H1 (cell line): Measurements from ENCODE around the gene FRMD4A. TPM values are rescaled to one million over a fixed set of nuclear protein-coding genes. Genes with fewer than 3 reads are reported as not detected.
A peak's percentile ranks its signal among the peaks of the same experiment; 100 is the strongest.

Experiments
- CTCF ChIA-PET: fragments of 300-600 bp; sonication (Branson Sonifier 250); formaldehyde crosslinking; loops from one replicate; lab custom pipeline; 2021; ENCODE audit not compliant: partially characterized antibody; lab: Charles Lee
- POLR2A ChIA-PET: fragments of 300-600 bp; sonication (Branson Sonifier 250); formaldehyde crosslinking; loops from one replicate; lab custom pipeline; 2021; ENCODE audit warnings: inconsistent platforms; ENCODE audit not compliant: partially characterized antibody; lab: Charles Lee
- DNase-seq, 2 experiments: peaks; one replicate each; pipeline versions ENCODE4 v3.0.0 to v3.0.0-alpha.2; 2010 to 2022; ENCODE audit warnings: low spot score in 2 of 2, low read depth in 1 of 2, mixed read lengths in 1 of 2
- FAIRE-seq: peaks from 2 replicates; lab custom pipeline; 2011; peaks lifted over from hg19 to GRCh38; lab: Jason Lieb, UNC
- H2AFZ ChIP-seq: 2 replicates; pipeline ENCODE4 v1.8.1; 2012; ENCODE audit warnings: low read length, inconsistent platforms
- H2AK5ac ChIP-seq: 2 replicates; pipeline ENCODE4 v1.6.1; 2013; ENCODE audit warnings: low read depth, low read length
- H2BK120ac ChIP-seq: replicated peaks from 2 replicates; pipeline ENCODE3; 2013; ENCODE audit warnings: low read depth, low read length, inconsistent platforms
- H2BK12ac ChIP-seq: 2 replicates; pipeline ENCODE4 v1.6.1; 2013; ENCODE audit warnings: low read depth, low read length
- H2BK15ac ChIP-seq: 2 replicates; pipeline ENCODE4 v1.6.1; 2013; ENCODE audit warnings: low read length
- H2BK20ac ChIP-seq: 2 replicates; pipeline ENCODE4 v1.6.1; 2013; ENCODE audit warnings: low read length
- H2BK5ac ChIP-seq: 2 replicates; pipeline ENCODE4 v1.6.1; 2013; ENCODE audit warnings: low read depth, low read length
- H3K14ac ChIP-seq: 2 replicates; pipeline ENCODE4 v1.6.1; 2013; ENCODE audit warnings: inconsistent platforms; ENCODE audit not compliant: insufficient read length
- H3K18ac ChIP-seq: 2 replicates; pipeline ENCODE4 v1.6.1; 2013; ENCODE audit warnings: low read length; ENCODE audit errors: extremely low read depth
- H3K23ac ChIP-seq: 2 replicates; pipeline ENCODE4 v1.6.1; 2013; ENCODE audit warnings: inconsistent platforms; ENCODE audit not compliant: insufficient read length
- H3K23me2 ChIP-seq: 2 replicates; pipeline ENCODE4 v1.6.1; 2013; ENCODE audit warnings: low read depth, low read length
- H3K27ac ChIP-seq: 2 replicates; pipeline ENCODE4 v1.6.1; 2011; ENCODE audit warnings: low read depth, low read length, inconsistent platforms
- H3K27me3 ChIP-seq, 4 experiments: replicated peaks in 1 of 4; 1 replicate in 1 of 4; 2 replicates in 3 of 4; pipeline versions ENCODE4 v1.6.1 to v1.8.1; 2011 to 2013; ENCODE audit warnings: low read length in 3 of 4, mild to moderate bottlenecking in 3 of 4, inconsistent platforms in 2 of 4, mixed read lengths in 2 of 4, moderate library complexity in 1 of 4; ENCODE audit not compliant: control insufficient read depth in 3 of 4, insufficient read depth in 3 of 4; ENCODE audit errors: extremely low read depth in 1 of 4
- H3K36me3 ChIP-seq, 4 experiments: 2 replicates each; pipeline versions ENCODE4 v1.6.1 to v1.8.1; 2011 to 2013; ENCODE audit warnings: mild to moderate bottlenecking in 4 of 4, low read length in 3 of 4, moderate library complexity in 2 of 4, control low read depth in 1 of 4, inconsistent platforms in 1 of 4; ENCODE audit not compliant: insufficient read depth in 4 of 4, control insufficient read depth in 2 of 4
- H3K4ac ChIP-seq: replicated peaks from 2 replicates; pipeline ENCODE3; 2013; ENCODE audit warnings: low read length, low read depth, mixed read lengths, inconsistent platforms; ENCODE audit not compliant: insufficient read length
- H3K4me1 ChIP-seq, 4 experiments: replicated peaks in 1 of 4; 1 replicate in 1 of 4; 2 replicates in 3 of 4; pipeline versions ENCODE4 v1.6.1 to v1.8.1; 2011 to 2013; ENCODE audit warnings: low read length in 3 of 4, inconsistent platforms in 2 of 4, mixed read lengths in 1 of 4; ENCODE audit not compliant: insufficient read depth in 4 of 4, control insufficient read depth in 3 of 4
- H3K4me2 ChIP-seq, 2 experiments: 2 replicates each; pipeline versions ENCODE4 v1.6.1 to v1.8.1; 2011 to 2013; ENCODE audit warnings: low read depth in 2 of 2, low read length in 2 of 2, control low read depth in 1 of 2, inconsistent platforms in 1 of 2, mild to moderate bottlenecking in 1 of 2; ENCODE audit not compliant: insufficient read depth in 1 of 2
- H3K4me3 ChIP-seq, 4 experiments: fragments of 200-600, 300-600 bp in 1 of 4; sonication (generic), shearing (Covaris generic), sonication (Bioruptor Twin) in 1 of 4; 2 replicates each; pipeline versions ENCODE4 v1.5.1 to v1.8.1; 2011 to 2016; ENCODE audit warnings: low read length in 4 of 4, low read depth in 3 of 4, control low read depth in 2 of 4, inconsistent platforms in 2 of 4, mild to moderate bottlenecking in 2 of 4, mixed read lengths in 1 of 4, moderate library complexity in 1 of 4; ENCODE audit not compliant: insufficient read depth in 2 of 4; ENCODE audit errors: extremely low read depth in 1 of 4
- H3K56ac ChIP-seq: replicated peaks from 2 replicates; pipeline ENCODE3; 2013; ENCODE audit warnings: low read depth, mild to moderate bottlenecking, mixed read lengths, low read length, inconsistent platforms; ENCODE audit not compliant: insufficient read length
- H3K79me1 ChIP-seq: 2 replicates; pipeline ENCODE4 v1.6.1; 2013; ENCODE audit warnings: low read depth, low read length, control low read depth
- H3K79me2 ChIP-seq, 2 experiments: 2 replicates each; pipeline versions ENCODE4 v1.6.1 to v1.8.1; 2012 to 2013; ENCODE audit warnings: low read length in 2 of 2, mild to moderate bottlenecking in 2 of 2, inconsistent platforms in 1 of 2; ENCODE audit not compliant: insufficient read depth in 2 of 2, control insufficient read depth in 1 of 2
- H3K9ac ChIP-seq, 4 experiments: replicated peaks in 1 of 4; 1 replicate in 1 of 4; 2 replicates in 3 of 4; pipeline versions ENCODE4 v1.6.1 to v1.8.1; 2011 to 2013; ENCODE audit warnings: low read depth in 3 of 4, low read length in 3 of 4, control low read depth in 2 of 4, mild to moderate bottlenecking in 2 of 4, moderate library complexity in 2 of 4, inconsistent platforms in 1 of 4; ENCODE audit errors: extremely low read depth in 1 of 4
- H3K9me3 ChIP-seq, 2 experiments: 2 replicates each; pipeline versions ENCODE4 v1.6.1 to v1.8.1; 2012 to 2013; ENCODE audit warnings: mild to moderate bottlenecking in 2 of 2, moderate library complexity in 2 of 2, control low read depth in 1 of 2, inconsistent platforms in 1 of 2, low read depth in 1 of 2, low read length in 1 of 2, mixed read lengths in 1 of 2; ENCODE audit not compliant: insufficient read depth in 2 of 2
- H4K20me1 ChIP-seq, 2 experiments: replicated peaks in 1 of 2; 2 replicates each; pipeline versions ENCODE3 to v1.8.1; 2011 to 2013; ENCODE audit warnings: inconsistent platforms in 2 of 2, low read length in 2 of 2, mild to moderate bottlenecking in 1 of 2; ENCODE audit not compliant: insufficient read depth in 2 of 2, control insufficient read depth in 1 of 2
- H4K5ac ChIP-seq: 2 replicates; pipeline ENCODE4 v1.6.1; 2013; ENCODE audit warnings: low read length, low read depth, mixed read lengths, inconsistent platforms; ENCODE audit not compliant: insufficient read length
- H4K8ac ChIP-seq: 2 replicates; pipeline ENCODE4 v1.8.0; 2013; ENCODE audit warnings: mild to moderate bottlenecking, moderate library complexity, low read length, inconsistent platforms; ENCODE audit not compliant: insufficient read depth; ENCODE audit errors: extremely low read depth
- H4K91ac ChIP-seq: replicated peaks from 2 replicates; pipeline ENCODE3; 2013; ENCODE audit warnings: low read length, mixed read lengths, inconsistent platforms; ENCODE audit not compliant: insufficient read length
- CHD2 ChIP-seq: IDR thresholded peaks from 2 replicates; pipeline ENCODE4 v1.6.1; 2012; ENCODE audit warnings: low read length, improper control_type of control experiment
- GTF2F1 ChIP-seq: IDR thresholded peaks from 2 replicates; pipeline ENCODE4 v1.6.1; 2012; ENCODE audit warnings: low read depth, low read length, improper control_type of control experiment, borderline replicate concordance
- KDM4A ChIP-seq: IDR thresholded peaks from one replicate; pipeline ENCODE4 v1.7.1; 2012; ENCODE audit warnings: low read depth, mild to moderate bottlenecking, moderate library complexity, low read length, inconsistent platforms; ENCODE audit not compliant: severe bottlenecking
- RAD21 ChIP-seq, 2 experiments: IDR thresholded peaks in 1 of 2; conservative IDR thresholded peaks in 1 of 2; 2 replicates each; pipeline ENCODE4 v1.6.1; 2011; ENCODE audit warnings: low read depth in 2 of 2, low read length in 2 of 2, improper control_type of control experiment in 1 of 2, inconsistent platforms in 1 of 2, mild to moderate bottlenecking in 1 of 2, moderate library complexity in 1 of 2
- RFX5 ChIP-seq: IDR thresholded peaks from 2 replicates; pipeline ENCODE4 v1.6.1; 2011; ENCODE audit warnings: low read depth, low read length, improper control_type of control experiment, borderline replicate concordance
- SP2 ChIP-seq: IDR thresholded peaks from 2 replicates; pipeline ENCODE4 v1.6.1; 2012; ENCODE audit warnings: mild to moderate bottlenecking, low read length, inconsistent platforms
- TAF1 ChIP-seq: IDR thresholded peaks from 2 replicates; pipeline ENCODE4 v1.6.1; 2011; ENCODE audit warnings: mild to moderate bottlenecking, low read depth, low read length
- TAF7 ChIP-seq: optimal IDR thresholded peaks from 2 replicates; pipeline ENCODE3; 2011; ENCODE audit warnings: low read depth, mild to moderate bottlenecking, inconsistent platforms, low read length, moderate library complexity, borderline replicate concordance
- TEAD4 ChIP-seq: IDR thresholded peaks from 2 replicates; pipeline ENCODE4 v1.6.1; 2012; ENCODE audit warnings: low read depth, low read length, inconsistent platforms, mixed read lengths
- ZNF274 ChIP-seq: IDR thresholded peaks from 2 replicates; pipeline ENCODE4 v1.7.0; 2012; ENCODE audit warnings: low read length, borderline replicate concordance; ENCODE audit errors: extremely low read depth
- WGBS, 2 experiments: shearing (Covaris generic) in 1 of 2; methylation state at CpG; one replicate each; pipeline versions ENCODE4 v1.1.6 to v1.1.7; 2013 to 2015; ENCODE audit warnings: low lambda C conversion rate in 2 of 2, mixed read lengths in 2 of 2, inconsistent platforms in 1 of 2, low coverage in 1 of 2, missing lambda C conversion rate in 1 of 2; ENCODE audit not compliant: insufficient replicate concordance in 2 of 2, insufficient coverage in 1 of 2, insufficient read length in 1 of 2; ENCODE audit errors: extremely low coverage in 1 of 2, missing lambda C conversion rate in 1 of 2; 5-methylcytosine and 5-hydroxymethylcytosine counted together
- polyA plus RNA-seq, 7 experiments: library from polyadenylated mRNA; depleted of rRNA in 3 of 7; stranded (reverse) in 5 of 7; unstranded in 2 of 7; fragments of >200 nt in 5 of 7; fragments of 200-250 nt in 2 of 7; gene quantifications; 1 replicate in 5 of 7; 2 replicates in 1 of 7; 4 replicates in 1 of 7; pipeline versions ENCODE4 v1.2.1 to v1.2.3, GENCODE V29; 2011 to 2013; ENCODE audit warnings: missing spikeins in 2 of 7, mixed read lengths in 2 of 7
- total RNA-seq: library from RNA; stranded (reverse); fragmentation: NEBNext Ultra II Directional; extraction: Animal tissue kit (Norgen Biotek cat#: 25700); gene quantifications from 2 replicates; pipeline ENCODE4 v1.2.1, GENCODE V29; 2021
- TF ChIP-seq, protein P1 (sequence below): IDR thresholded peaks from 2 replicates; pipeline ENCODE4 v1.6.1; 2011; ENCODE audit warnings: low read depth, mild to moderate bottlenecking, low read length; ENCODE audit not compliant: insufficient read depth
- TF ChIP-seq, protein P2 (sequence below): IDR thresholded peaks from 2 replicates; pipeline ENCODE4 v1.6.1; 2011; ENCODE audit warnings: low read length, improper control_type of control experiment

FRMD4A gene
- total and polyA plus RNA-seq, 2 of the 8 experiments (the other 6 are each of a cell fraction or from before 2014, with no cell fraction given) = 38.6 to 39.6 TPM

- no peak overlapping the region for H2BK12ac ChIP-seq
- peaks cover 0 to 4% (median under 1%) of the 10 kb centered on the region in 4 experiments; a peak in 2 of 7 replicates for H3K4me1 ChIP-seq
- H2BK20ac ChIP-seq = no peak overlapping the region
- H4K8ac ChIP-seq = no peak overlapping the region
- TF ChIP-seq CHD2 (no peak), TEAD4 (no peak), RAD21 (IDR thresholded peaks at IDR 0.05 in 1 of 2, conservative IDR thresholded peaks at IDR 0.05 in 1 of 2; ENCODE audit: low read depth in 2 of 2, low read length in 2 of 2) (no peak), KDM4A (no peak), GTF2F1 (no peak), TAF7 (no peak), ZNF274 (no peak), SP2 (no peak), TAF1 (no peak), RFX5 (no peak)
- TF ChIP-seq, protein P1, sequence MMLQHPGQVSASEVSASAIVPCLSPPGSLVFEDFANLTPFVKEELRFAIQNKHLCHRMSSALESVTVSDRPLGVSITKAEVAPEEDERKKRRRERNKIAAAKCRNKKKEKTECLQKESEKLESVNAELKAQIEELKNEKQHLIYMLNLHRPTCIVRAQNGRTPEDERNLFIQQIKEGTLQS = no peak
- TF ChIP-seq, protein P2, sequence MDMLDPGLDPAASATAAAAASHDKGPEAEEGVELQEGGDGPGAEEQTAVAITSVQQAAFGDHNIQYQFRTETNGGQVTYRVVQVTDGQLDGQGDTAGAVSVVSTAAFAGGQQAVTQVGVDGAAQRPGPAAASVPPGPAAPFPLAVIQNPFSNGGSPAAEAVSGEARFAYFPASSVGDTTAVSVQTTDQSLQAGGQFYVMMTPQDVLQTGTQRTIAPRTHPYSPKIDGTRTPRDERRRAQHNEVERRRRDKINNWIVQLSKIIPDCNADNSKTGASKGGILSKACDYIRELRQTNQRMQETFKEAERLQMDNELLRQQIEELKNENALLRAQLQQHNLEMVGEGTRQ = no peak
- TF ChIP-seq, all 59 proteins: peak for 0
- Histone ChIP-seq H3K27ac (no peak overlapping the region), H4K91ac (no peak overlapping the region), H3K18ac (no peak overlapping the region), H4K20me1 (no peaks in the 10 kb centered on the region), H3K4ac (no peak overlapping the region), H2BK15ac (0 out of 2 replicates have a peak overlapping the region, but pooled peaks have one; percentile 32), H3K79me2 (no peaks in the 10 kb centered on the region), H3K9me3 (no peaks in the 10 kb centered on the region), H3K14ac (no peak overlapping the region), H3K23me2 (no peaks in the 10 kb centered on the region), H2BK120ac (no peak overlapping the region), H3K79me1 (no peaks in the 10 kb centered on the region; the same call in 1 of the 2 replicates), H3K9ac (no peak overlapping the region), H3K23ac (no peak overlapping the region), H2AK5ac (no peak overlapping the region), H3K36me3 (no peaks in the 10 kb centered on the region), H4K5ac (no peak overlapping the region), H3K27me3 (no peaks in the 10 kb centered on the region), H2AFZ (no peak overlapping the region), H3K4me2 (no peak overlapping the region), H3K4me3 (no peak overlapping the region), H2BK5ac (no peak overlapping the region), H3K56ac (no peak overlapping the region)
- 79% methylated on average over 8 of the region's 8 CpGs; no CpG with 5 or more reads in 1 of the 2 experiments for WGBS, 2 experiments
- ChIA-PET CTCF (interaction anchor here (0.6 to 1.2 kb wide), 5 partner anchors 34 to 415 kb away, joined by 3 to 5 read pairs (median 3); no protein-coding TSS in a partner anchor), POLR2A (no interaction called here)
- DNase-seq = no peak
- no peak for FAIRE-seq
Observed at GRCh38 chr10:14099885-14100284, 230.8 kb downstream of the FRMD4A start.
